Glomerular visceral epithelial cell (primary cell): ENCODE results near the gene TRAT1.
"Not testable (repeated sequence)": the region's sequence is repeated elsewhere in the genome, so short reads cannot be mapped to it uniquely, and the experiment has no call there.

ENCODE experiments used
- DNase-seq: peaks from one replicate; pipeline ENCODE4 v3.0.0-alpha.2; 2016; ENCODE audit errors: extremely low spot score

The TRAT1 gene, protein sequence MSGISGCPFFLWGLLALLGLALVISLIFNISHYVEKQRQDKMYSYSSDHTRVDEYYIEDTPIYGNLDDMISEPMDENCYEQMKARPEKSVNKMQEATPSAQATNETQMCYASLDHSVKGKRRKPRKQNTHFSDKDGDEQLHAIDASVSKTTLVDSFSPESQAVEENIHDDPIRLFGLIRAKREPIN

DNA sequence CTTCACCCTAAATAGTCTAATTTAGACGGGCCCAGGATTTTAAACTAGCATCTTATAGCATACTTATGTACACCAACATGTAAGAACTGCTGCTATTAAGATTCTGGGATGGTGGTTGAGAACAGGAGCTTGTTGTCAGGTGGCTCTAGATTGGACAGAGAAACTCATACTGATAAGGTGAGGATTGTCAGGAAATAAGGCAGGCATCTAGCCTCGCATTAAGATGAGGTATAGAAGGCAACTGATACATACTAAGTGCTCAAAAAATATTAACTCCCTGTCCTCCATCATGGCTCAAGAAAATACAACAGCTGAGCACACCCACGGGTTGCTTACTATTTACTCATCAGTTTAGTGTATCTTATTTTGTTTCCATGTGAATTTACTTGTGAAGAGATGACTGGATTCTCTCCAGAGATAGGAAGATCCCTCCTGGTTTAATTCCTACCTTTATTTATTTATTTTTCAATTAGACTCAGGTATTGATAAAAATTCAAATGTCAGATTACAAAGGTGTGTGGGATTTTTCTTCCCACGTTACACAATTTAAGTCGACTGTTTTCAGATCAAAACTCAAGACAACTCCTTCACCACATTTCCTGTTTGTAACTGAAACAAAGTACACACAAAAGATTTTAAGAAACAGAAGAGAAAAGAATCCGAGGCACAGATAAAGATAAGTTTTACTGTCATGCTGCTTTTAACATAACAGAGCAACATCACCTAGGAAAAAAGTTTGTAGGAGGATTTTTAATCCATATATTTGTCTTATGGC is at the start of gene TRAT1:
Gene TRAT1, plus strand, starts transcription at position 664 of the 775 bp plus-strand sequence. CDS start 142 bp downstream, outside the sequence.
- DNase-seq, result no peak

- DNase-seq, result no peak
These were observed 46.9 kb upstream of the TRAT1 start for GRCh38 chr3:108775649-108776048.

DNA sequence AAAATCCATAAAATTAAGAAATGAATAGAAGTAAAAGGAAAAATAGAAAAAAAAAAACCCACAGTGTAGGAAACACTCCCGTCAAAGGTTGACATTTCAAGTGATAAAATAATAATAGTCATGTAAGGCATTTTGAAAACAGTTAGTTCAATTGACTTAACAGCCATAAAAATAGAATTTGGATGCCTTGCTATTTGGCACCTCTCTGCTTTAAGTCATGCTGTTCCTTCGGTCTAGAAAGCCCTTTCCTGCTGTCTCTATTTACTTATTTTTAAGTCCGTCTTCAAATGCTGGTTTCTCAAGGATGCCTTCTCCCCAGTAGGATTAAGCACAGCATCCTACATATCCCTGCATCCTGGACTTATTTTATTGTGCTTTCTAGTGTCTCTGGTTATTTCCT is 43.1 kb upstream of the TRAT1 start:
- no peak for DNase-seq

GRCh38 chr3:108780235-108780634 is 42.4 kb upstream of the TRAT1 start:
- no peak for DNase-seq

DNA sequence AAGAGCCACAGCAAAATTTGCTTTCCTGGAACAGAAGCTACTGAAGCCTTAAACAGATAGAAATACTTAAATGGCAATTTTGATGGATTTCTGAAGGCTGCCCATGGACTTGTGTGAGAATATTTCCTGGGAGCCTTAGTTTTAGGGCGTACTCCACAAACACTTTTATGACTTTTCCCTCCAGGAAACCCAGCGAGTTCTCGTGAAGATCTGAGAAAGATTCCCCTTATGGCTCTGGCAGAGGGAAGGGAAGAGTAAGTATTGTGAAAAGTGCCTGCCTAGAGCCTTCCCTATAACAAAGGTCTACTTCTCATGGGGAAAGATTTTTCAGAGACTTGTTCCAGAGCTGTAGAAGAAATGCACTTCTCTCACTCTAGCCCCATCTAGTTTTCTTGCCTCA is 31.1 kb upstream of the TRAT1 start:
- no peak for DNase-seq

DNA sequence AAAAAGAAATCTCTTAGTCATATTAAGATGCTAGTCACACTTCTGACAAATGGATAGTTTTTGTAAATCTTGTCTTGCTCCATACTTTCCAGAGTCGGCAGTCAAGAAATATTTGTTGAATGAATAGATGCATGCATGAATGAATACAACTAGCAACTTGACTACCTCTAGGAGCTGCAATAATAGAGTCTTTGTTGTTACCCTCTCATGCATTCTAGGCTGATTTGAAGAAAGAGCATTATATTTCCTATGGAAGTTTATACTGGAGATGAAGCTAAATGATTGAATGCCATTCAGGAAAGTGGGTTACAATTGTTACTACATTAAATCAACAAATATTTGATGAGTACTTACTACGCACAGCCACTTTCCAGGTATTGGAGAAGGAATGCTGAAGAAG is 18.1 kb upstream of the TRAT1 start:
- peak; percentile 6 for DNase-seq

DNA sequence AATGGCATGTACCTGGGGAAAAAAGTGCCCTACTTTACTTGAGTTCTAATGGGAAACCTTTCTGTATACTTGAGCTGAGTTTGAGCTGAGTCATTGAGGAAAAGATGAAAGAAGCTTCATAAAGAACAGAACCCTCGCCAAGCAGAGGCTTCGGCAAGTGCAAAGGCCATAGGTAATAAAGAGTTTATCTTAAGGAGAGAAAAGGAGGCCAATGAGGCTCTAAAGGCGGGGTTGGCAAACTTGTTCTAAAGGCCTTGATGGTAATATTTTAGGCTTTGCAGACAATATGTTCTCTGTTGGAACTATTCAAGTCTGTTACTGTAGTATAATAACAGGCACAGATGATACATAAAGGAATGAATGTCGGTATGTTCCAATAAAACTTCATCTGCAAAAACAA is 17.6 kb upstream of the TRAT1 start:
- DNase-seq, result no peak

GRCh38 chr3:108806316-108806715 is 16.3 kb upstream of the TRAT1 start:
- DNase-seq, result no peak

DNA sequence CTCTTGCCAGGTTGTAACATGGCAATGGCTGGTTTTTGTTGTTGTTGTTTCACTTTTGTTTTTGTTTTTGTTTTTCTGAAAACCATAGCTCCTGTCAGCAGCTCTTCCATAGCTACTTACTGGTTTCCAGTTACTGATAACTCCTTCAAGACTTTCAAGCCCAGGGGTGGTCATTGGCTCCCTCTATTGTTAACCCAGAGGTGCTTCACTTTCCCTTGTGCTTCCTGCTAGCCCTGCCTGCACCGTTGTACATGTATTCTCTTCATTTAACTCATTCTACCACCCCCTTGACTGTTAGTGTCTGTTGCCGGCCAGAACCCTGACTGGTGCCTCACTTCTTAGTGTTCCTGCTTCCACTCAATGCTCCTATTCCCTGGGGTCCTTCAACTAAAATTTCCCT is 4.2 kb upstream of the TRAT1 start:
- peak; percentile 21 for DNase-seq

- no peak for DNase-seq
These were observed 2.0 kb upstream of the TRAT1 start for GRCh38 chr3:108820586-108820985.

DNA sequence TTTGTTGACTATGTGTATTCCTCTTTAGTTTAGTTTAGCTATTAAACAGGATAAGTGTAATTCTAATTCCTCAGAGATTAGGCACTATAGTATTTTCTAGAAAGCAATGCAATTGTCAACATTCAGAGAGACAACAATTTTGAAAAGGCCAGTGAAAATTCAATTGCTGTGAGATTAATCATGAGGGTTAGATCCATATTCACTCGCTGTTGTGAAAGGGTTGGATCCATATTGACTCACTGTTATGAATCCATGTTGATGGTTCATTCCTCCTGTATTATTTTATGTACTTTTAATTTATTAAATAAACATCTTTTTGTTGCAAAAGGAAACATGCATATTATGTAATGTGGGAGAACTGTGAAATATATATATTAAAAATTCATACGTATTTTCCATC is 641 bp downstream of the TRAT1 start:
- DNase-seq, result no peak

DNA sequence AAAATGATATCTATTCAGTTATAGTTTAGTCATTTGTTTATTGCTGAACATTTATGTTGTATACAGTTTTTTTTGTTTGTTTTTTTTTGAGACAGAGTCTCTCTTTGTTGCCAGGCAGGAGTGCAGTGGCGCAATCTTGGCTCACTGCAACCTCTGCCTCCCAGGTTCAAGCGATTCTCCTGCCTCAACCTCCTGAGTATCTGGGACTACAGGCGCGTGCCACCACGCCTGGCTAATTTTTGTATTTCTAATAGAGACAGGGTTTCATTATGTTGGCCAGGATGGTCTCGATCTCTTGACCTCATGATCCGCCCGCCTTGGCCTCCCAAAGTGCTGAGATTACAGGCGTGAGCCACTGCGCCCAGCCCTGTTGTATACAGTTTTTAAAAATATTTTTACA is 1.2 kb downstream of the TRAT1 start:
- DNase-seq, result not testable (repeated sequence)

DNA sequence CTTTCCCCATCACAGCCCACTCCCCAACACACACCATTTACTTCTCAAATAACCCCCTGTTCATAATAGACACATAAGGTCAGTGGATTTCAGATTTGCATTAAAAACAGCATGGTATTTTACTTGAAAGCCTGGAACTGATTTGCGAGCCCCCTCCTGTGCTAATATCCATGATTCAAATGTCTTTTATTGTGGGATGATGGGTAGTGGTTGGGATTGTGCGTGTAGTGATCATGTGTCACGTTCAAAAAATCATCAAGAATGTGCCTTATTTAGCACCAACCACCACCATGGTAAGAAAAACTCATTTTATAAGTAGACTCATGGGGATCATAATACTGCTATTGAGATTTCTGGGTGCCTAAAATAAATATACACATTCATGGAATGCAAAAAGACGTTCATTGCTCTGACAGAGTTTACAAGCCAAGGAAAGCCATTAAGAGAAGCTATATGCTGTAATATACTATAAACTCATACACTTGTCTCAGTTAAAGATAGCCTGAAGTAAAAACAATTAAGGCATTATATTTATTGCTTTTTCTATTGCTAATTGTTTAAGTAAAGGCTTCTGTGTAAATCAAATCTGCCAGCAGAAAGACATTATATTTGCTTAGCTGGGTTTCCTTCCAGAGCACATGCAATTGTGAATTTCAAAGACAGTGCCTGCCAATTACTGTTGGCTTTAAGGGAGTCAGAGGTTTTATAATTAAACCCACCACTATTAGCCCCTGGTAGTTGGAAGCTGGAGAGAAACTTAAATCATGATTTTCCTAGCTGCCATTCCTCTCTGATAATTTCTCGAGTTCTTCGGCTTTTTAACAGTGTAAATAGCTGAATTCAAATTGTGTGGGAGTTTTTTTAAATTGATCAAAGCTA is 4.0 kb downstream of the TRAT1 start:
- no peak for DNase-seq

- DNase-seq, result no peak
These were observed 7.8 kb downstream of the TRAT1 start for GRCh38 chr3:108830381-108830780.

GRCh38 chr3:108830991-108831614 is 8.5 kb downstream of the TRAT1 start:
- no peak for DNase-seq

- DNase-seq, result no peak
These were observed 11.0 kb downstream of the TRAT1 start for GRCh38 chr3:108833611-108834010.

DNA sequence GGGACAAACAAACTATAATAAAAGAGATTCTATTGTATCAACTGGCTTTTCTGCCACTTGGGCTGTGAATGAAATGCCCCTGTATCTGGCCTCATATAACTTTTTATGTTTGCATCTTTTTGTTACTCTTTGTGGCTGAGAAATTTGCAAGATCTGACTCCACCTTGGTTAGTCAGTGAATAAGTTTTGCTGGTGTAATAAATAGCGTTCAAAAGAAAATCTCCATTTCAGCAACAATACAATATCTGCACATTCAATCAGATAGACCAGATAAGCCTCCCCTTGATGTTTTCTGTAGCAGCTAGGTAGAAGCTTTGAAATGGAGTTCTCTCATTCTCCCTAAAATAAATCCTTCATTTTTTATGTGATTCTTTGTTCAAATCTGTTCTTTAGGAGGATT is 12.0 kb downstream of the TRAT1 start:
- DNase-seq, result no peak

GRCh38 chr3:108835101-108835500 is 12.5 kb downstream of the TRAT1 start:
- DNase-seq, result no peak

DNA sequence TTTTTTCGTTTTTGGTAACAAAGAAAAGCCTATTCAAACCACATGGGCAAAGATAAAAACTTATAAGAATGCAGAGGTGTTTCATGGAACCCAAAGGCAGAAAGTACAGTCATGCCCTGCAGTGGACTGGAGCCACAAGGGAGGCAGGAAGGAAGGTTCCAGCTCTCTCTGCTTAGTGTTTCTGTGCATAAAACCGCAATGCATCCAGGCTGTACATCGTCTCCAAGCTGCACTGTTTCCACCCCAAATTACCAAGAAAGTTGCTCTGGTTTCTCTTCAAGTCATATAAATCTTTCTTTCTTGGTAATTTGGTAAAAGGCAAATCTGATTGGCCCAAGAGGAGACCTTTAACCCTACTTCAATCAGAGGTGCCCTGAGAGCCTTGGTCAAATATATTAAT is 15.8 kb downstream of the TRAT1 start:
- DNase-seq, result no peak

DNA sequence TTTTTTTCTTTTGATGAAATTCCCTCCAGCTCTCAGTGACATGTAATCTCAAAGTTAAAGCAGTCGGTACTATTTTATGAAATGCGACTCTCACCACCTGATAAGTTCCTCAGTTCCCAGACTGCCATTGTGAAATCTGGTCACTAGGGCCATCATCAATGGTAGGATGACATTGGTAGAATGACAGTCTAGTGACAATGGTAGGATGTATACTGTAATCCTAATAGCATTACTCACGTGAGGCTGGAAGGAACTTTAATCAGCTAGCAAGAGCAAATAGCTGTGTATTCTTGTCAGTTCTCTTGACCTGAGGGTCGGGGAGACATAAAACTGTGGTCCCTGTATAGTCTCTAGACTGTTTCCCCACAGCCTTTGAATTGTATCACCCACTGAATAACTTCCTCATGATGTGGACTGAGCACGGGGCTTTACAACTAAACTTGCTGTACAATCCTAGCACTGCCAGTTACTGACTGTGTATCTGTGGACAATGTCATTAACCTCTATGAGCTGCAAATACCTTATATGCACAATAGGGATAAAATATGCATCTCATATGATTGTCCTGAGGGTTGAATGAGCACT is 23.2 kb downstream of the TRAT1 start:
- DNase-seq, result no peak

DNA sequence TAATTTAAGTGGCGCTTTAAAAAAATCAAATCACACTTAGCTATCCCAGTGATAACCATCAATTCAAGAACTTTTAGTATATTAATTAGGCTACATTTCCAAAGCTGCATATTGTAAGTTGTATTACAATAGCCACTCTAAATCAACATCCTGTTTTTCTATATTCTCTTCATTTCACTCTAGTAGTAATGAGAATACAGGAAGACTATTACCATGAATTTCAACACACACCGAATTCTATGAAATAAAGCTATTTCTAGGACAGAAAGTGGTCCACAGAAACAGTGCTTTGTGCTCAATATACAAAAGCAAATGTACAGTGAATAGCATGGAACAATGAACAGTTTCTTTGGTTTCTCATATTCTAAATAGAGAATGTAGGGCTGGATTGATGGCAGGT is 24.6 kb downstream of the TRAT1 start:
- no peak for DNase-seq

GRCh38 chr3:108849075-108849474 is 26.5 kb downstream of the TRAT1 start:
- DNase-seq, result no peak
